Activated CD8-positive, alpha-beta memory T cell treated with anti-CD3 and anti-CD28 coated beads, Interleukin-2, amount 50 U/mL, for 24 hours (primary cell): ENCODE results near the gene POLL.
"Not testable (repeated sequence)": the region's sequence is repeated elsewhere in the genome, so short reads cannot be mapped to it uniquely, and the experiment has no call there.

Source experiments
- DNase-seq: peaks from one replicate; pipeline ENCODE4 v3.0.0-alpha.2; 2020; ENCODE audit errors: extremely low read depth

The POLL gene

GRCh38 chr10:101611096-101611905, 23.2 kb upstream of the POLL start:
- DNase-seq = no peak

GRCh38 chr10:101609481-101609880, 21.4 kb upstream of the POLL start:
- DNase-seq = no peak

GRCh38 chr10:101607124-101607523, 19.1 kb upstream of the POLL start:
- no peak for DNase-seq

- peak; percentile 14 for DNase-seq
Measured at GRCh38 chr10:101602761-101603398, 14.8 kb upstream of the POLL start.

- no peak for DNase-seq
Measured at GRCh38 chr10:101601541-101601940, 13.5 kb upstream of the POLL start.

- no peak for DNase-seq
Measured at GRCh38 chr10:101597091-101597900, 9.2 kb upstream of the POLL start.

- DNase-seq = no peak
Measured at GRCh38 chr10:101595591-101596433, 7.8 kb upstream of the POLL start.

- not testable (repeated sequence) for DNase-seq
Measured at GRCh38 chr10:101593331-101593730, 5.3 kb upstream of the POLL start.

GRCh38 chr10:101588879-101589278, 822 bp upstream of the POLL start:
- DNase-seq = no peak

GRCh38 chr10:101585841-101586240, 2.2 kb downstream of the POLL start:
- no peak for DNase-seq

GRCh38 chr10:101580486-101581399, 7.3 kb downstream of the POLL start:
- DNase-seq = no peak

GRCh38 chr10:101579516-101579870, 8.6 kb downstream of the POLL start:
- no peak for DNase-seq

GRCh38 chr10:101578803-101579515, 9.1 kb downstream of the POLL start:
- DNase-seq = no peak

GRCh38 chr10:101578192-101578591, 9.9 kb downstream of the POLL start:
- no peak for DNase-seq

GRCh38 chr10:101577121-101577871, 10.8 kb downstream of the POLL start:
- no peak for DNase-seq

- DNase-seq = no peak
Measured at GRCh38 chr10:101576211-101576863, 11.7 kb downstream of the POLL start.

- DNase-seq = no peak
Measured at GRCh38 chr10:101575580-101576210, 12.4 kb downstream of the POLL start.

GRCh38 chr10:101575091-101575490, 13.0 kb downstream of the POLL start:
- DNase-seq = no peak
